Measurements from ENCODE around the gene TM9SF4. TPM values are rescaled to one million over a fixed set of nuclear protein-coding genes. Genes with fewer than 3 reads are reported as not detected.
"Not testable (repeated sequence)": the region's sequence is repeated elsewhere in the genome, so short reads cannot be mapped to it uniquely, and the experiment has no call there.

The TM9SF4 gene
- polyA plus RNA-seq, 4 donors: 10.5 to 85.8 (median 20.2) TPM

DNA sequence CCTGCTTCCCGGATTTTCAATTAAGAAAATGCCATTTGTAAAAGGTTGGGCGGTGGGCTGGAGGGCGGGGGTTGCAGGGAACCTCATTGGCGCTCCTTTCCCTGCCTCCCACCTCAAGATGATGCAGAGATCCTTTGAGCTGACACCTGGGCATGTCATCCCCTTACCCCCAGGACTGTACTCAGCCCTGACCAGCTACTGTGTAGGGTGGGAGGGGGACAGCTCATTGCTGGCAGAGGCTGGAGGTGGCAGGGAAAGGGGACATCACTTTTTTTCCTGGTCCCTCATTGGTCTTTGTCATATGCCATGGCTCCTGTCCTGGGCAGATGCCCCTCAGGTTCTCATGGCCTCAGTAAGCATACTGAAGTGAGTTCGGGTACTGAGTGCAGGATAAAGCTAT is 83.8 kb downstream of the TM9SF4 start:
- peaks cover 9 to 82% (median 15%) of the 10 kb centered on the region in 3 donors for H3K36me3 ChIP-seq (ENCODE audit: control insufficient read depth in 3 of 3, insufficient read depth in 2 of 3, low read depth in 1 of 3, low read length in 3 of 3)
- DNase-seq: not testable (repeated sequence)

DNA sequence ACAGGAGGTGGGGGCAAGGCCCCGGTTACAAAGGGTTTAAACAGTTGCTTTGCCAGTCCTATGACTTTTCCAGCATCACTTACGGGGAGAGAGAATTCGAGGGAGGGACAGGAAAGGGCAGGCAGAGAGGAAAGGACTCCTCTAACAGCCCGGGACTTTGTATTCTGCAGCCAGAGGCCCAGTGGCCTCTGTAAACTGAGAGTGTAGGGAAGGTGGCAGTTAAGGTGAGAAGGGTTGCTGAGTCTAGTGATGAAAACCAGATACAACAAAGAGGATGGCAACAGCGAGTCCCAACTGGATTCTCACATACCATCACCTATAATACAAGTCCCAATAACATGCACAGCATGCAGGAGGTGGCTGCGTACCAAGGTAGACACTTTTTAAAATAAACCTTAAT is 84.5 kb downstream of the TM9SF4 start:
- DNase-seq (peak; percentile 27 to 57), FAIRE-seq (no peak)
- Histone ChIP-seq H3K27me3 (ENCODE audit: control insufficient read depth in 3 of 3, insufficient read depth in 3 of 3, low read length in 3 of 3) (no peaks in the 10 kb centered on the region), H3K4me1 (ENCODE audit: control insufficient read depth in 3 of 3, insufficient read depth in 2 of 3, low read depth in 1 of 3, low read length in 2 of 3) (peaks cover 3 to 73% (median 6%) of the 10 kb centered on the region in 3 donors), H3K27ac (ENCODE audit: low read depth in 1 of 3, low read length in 2 of 3) (peak overlapping the region in 1 of 3 donors; percentile 93), H3K36me3 (ENCODE audit: control insufficient read depth in 3 of 3, insufficient read depth in 2 of 3, low read depth in 1 of 3, low read length in 3 of 3) (peaks cover 9 to 78% (median 18%) of the 10 kb centered on the region in 3 donors), H3K4me3 (ENCODE audit: low read depth in 1 of 3, low read length in 3 of 3) (no peak overlapping the region), H3K9me3 (ENCODE audit: control insufficient read depth in 2 of 2, insufficient read depth in 1 of 2, low read depth in 1 of 2, low read length in 1 of 2) (no peaks in the 10 kb centered on the region)
- WGBS, 3 donors: 40 to 59% (median 47%) methylated on average over 6 of the region's 6 CpGs

More for the DNA sequence above, 83.8 kb downstream of the TM9SF4 start:
- H3K9me3 ChIP-seq (ENCODE audit: control insufficient read depth in 2 of 2, insufficient read depth in 1 of 2, low read depth in 1 of 2, low read length in 1 of 2); FAIRE-seq; H3K27me3 ChIP-seq (ENCODE audit: control insufficient read depth in 3 of 3, insufficient read depth in 3 of 3, low read length in 3 of 3); H3K4me3 ChIP-seq (ENCODE audit: low read depth in 1 of 3, low read length in 3 of 3): not testable (repeated sequence)
- 54 to 67% (median 64%) methylated on average over 5 of the region's 5 CpGs for WGBS, 3 donors
- Histone ChIP-seq H3K27ac (ENCODE audit: low read depth in 1 of 3, low read length in 2 of 3) (peak overlapping the region in 1 of 3 donors; percentile 93), H3K4me1 (ENCODE audit: control insufficient read depth in 3 of 3, insufficient read depth in 2 of 3, low read depth in 1 of 3, low read length in 2 of 3) (peaks cover 3 to 75% (median 6%) of the 10 kb centered on the region in 3 donors)

GRCh38 chr20:32195581-32195980 is 86.1 kb downstream of the TM9SF4 start:
- peak overlapping the region in 1 of 3 donors; percentile 93 for H3K27ac ChIP-seq (ENCODE audit: low read depth in 1 of 3, low read length in 2 of 3)
- H3K36me3 ChIP-seq (ENCODE audit: control insufficient read depth in 3 of 3, insufficient read depth in 2 of 3, low read depth in 1 of 3, low read length in 3 of 3): peaks cover 9 to 85% (median 23%) of the 10 kb centered on the region in 3 donors
- 35 to 70% (median 48%) methylated on average over 7 of the region's 7 CpGs for WGBS, 3 donors
- no peak for FAIRE-seq
- H3K9me3 ChIP-seq (ENCODE audit: control insufficient read depth in 2 of 2, insufficient read depth in 1 of 2, low read depth in 1 of 2, low read length in 1 of 2): no peaks in the 10 kb centered on the region
- H3K27me3 ChIP-seq (ENCODE audit: control insufficient read depth in 3 of 3, insufficient read depth in 3 of 3, low read length in 3 of 3): no peaks in the 10 kb centered on the region
- no peak overlapping the region for H3K4me3 ChIP-seq (ENCODE audit: low read depth in 1 of 3, low read length in 3 of 3)
- H3K4me1 ChIP-seq (ENCODE audit: control insufficient read depth in 3 of 3, insufficient read depth in 2 of 3, low read depth in 1 of 3, low read length in 2 of 3): peaks cover 0 to 68% (median 3%) of the 10 kb centered on the region in 3 donors
- DNase-seq: peak in 1 of 2 donors; percentile 25

GRCh38 chr20:32196613-32197012 is 87.1 kb downstream of the TM9SF4 start:
- Histone ChIP-seq H3K36me3 (ENCODE audit: control insufficient read depth in 3 of 3, insufficient read depth in 2 of 3, low read depth in 1 of 3, low read length in 3 of 3) (peaks cover 14 to 85% (median 27%) of the 10 kb centered on the region in 3 donors), H3K4me1 (ENCODE audit: control insufficient read depth in 3 of 3, insufficient read depth in 2 of 3, low read depth in 1 of 3, low read length in 2 of 3) (peaks cover 0 to 68% (median 1%) of the 10 kb centered on the region in 3 donors), H3K27ac (ENCODE audit: low read depth in 1 of 3, low read length in 2 of 3) (peak overlapping the region in 1 of 3 donors; percentile 93)
- WGBS, 3 donors: 93 to 95% (median 94%) methylated on average over 11 of the region's 11 CpGs
- not testable (repeated sequence) for DNase-seq; H3K27me3 ChIP-seq (ENCODE audit: control insufficient read depth in 3 of 3, insufficient read depth in 3 of 3, low read length in 3 of 3); H3K9me3 ChIP-seq (ENCODE audit: control insufficient read depth in 2 of 2, insufficient read depth in 1 of 2, low read depth in 1 of 2, low read length in 1 of 2); FAIRE-seq; H3K4me3 ChIP-seq (ENCODE audit: low read depth in 1 of 3, low read length in 3 of 3)

DNA sequence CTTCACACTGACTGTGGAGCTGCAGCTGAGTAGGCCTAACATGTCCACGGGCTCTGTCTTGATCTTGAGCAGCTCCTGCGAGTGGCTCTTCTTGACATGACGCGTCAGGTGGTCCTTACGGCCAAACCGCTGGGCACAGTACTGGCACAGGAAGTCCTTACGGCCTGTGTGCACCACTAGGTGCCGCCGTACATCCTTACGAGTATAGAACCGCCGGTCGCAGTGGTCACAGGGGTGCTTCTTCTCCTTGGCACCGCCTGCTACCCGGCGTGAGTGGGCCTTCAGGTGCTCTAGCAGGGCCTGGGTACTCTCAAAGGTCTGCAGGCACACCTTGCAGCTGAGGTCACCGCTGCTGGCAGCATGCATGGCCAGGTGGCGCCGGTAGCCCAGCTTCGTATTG is 87.6 kb downstream of the TM9SF4 start:
- 91 to 95% (median 94%) methylated on average over 20 of the region's 20 CpGs for WGBS, 3 donors
- not testable (repeated sequence) for H3K4me3 ChIP-seq (ENCODE audit: low read depth in 1 of 3, low read length in 3 of 3); H3K9me3 ChIP-seq (ENCODE audit: control insufficient read depth in 2 of 2, insufficient read depth in 1 of 2, low read depth in 1 of 2, low read length in 1 of 2); FAIRE-seq; H3K27me3 ChIP-seq (ENCODE audit: control insufficient read depth in 3 of 3, insufficient read depth in 3 of 3, low read length in 3 of 3)
- Histone ChIP-seq H3K27ac (ENCODE audit: low read depth in 1 of 3, low read length in 2 of 3) (peak overlapping the region in 1 of 3 donors; percentile 55), H3K4me1 (ENCODE audit: control insufficient read depth in 3 of 3, insufficient read depth in 2 of 3, low read depth in 1 of 3, low read length in 2 of 3) (peaks cover 0 to 68% (median 1%) of the 10 kb centered on the region in 3 donors), H3K36me3 (ENCODE audit: control insufficient read depth in 3 of 3, insufficient read depth in 2 of 3, low read depth in 1 of 3, low read length in 3 of 3) (peaks cover 17 to 86% (median 28%) of the 10 kb centered on the region in 3 donors)
- DNase-seq: peak in 1 of 2 donors; percentile 35

DNA sequence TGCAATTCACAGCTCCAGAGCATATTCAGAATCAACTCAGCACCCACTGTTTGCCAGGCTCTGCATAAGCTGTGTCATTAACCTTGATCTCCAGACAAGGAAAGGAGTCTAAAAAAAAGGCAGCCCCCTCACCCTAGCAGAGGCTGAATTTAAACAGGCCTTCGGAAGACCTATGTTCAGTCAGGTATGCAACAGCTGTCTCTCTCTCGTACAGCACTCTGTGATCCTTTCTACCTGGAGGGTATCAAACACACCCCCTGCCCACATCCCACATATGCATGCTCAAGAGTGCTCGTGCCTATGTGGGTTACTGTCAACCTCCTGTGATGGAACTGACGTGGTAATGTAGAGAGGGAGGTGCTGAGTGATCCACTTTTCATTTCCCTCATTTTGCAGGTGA is 89.5 kb downstream of the TM9SF4 start:
- Histone ChIP-seq H3K4me3 (ENCODE audit: low read depth in 1 of 3, low read length in 3 of 3) (peak overlapping the region in 1 of 3 donors; percentile 1), H3K27ac (ENCODE audit: low read depth in 1 of 3, low read length in 2 of 3) (peak overlapping the region in 2 of 3 donors; percentile 21 to 55)

GRCh38 chr20:32201296-32201976 is 91.9 kb downstream of the TM9SF4 start:
- no peak for DNase-seq
- Histone ChIP-seq H3K4me3 (ENCODE audit: low read depth in 1 of 3, low read length in 3 of 3) (peak overlapping the region in 1 of 3 donors; percentile 14), H3K36me3 (ENCODE audit: control insufficient read depth in 3 of 3, insufficient read depth in 2 of 3, low read depth in 1 of 3, low read length in 3 of 3) (peaks cover 9 to 72% (median 24%) of the 10 kb centered on the region in 3 donors), H3K4me1 (ENCODE audit: control insufficient read depth in 3 of 3, insufficient read depth in 2 of 3, low read depth in 1 of 3, low read length in 2 of 3) (peaks cover 5 to 49% (median 13%) of the 10 kb centered on the region in 3 donors), H3K27me3 (ENCODE audit: control insufficient read depth in 3 of 3, insufficient read depth in 3 of 3, low read length in 3 of 3) (no peaks in the 10 kb centered on the region), H3K27ac (ENCODE audit: low read depth in 1 of 3, low read length in 2 of 3) (peak overlapping the region in 1 of 3 donors; percentile 96), H3K9me3 (ENCODE audit: control insufficient read depth in 2 of 2, insufficient read depth in 1 of 2, low read depth in 1 of 2, low read length in 1 of 2) (no peaks in the 10 kb centered on the region)
- 68 to 84% (median 74%) methylated on average over 4 of the region's 4 CpGs for WGBS, 3 donors
- no peak for FAIRE-seq

More for the DNA sequence above, 89.5 kb downstream of the TM9SF4 start:
- H3K4me1 ChIP-seq (ENCODE audit: control insufficient read depth in 3 of 3, insufficient read depth in 2 of 3, low read depth in 1 of 3, low read length in 2 of 3): peaks cover 0 to 71% (median 13%) of the 10 kb centered on the region in 3 donors
- no peaks in the 10 kb centered on the region for H3K27me3 ChIP-seq (ENCODE audit: control insufficient read depth in 3 of 3, insufficient read depth in 3 of 3, low read length in 3 of 3)
- 49 to 76% (median 55%) methylated on average over 4 of the region's 4 CpGs for WGBS, 3 donors
- peak in 1 of 2 donors; percentile 23 for DNase-seq
- H3K36me3 ChIP-seq (ENCODE audit: control insufficient read depth in 3 of 3, insufficient read depth in 2 of 3, low read depth in 1 of 3, low read length in 3 of 3): peaks cover 17 to 84% (median 30%) of the 10 kb centered on the region in 3 donors
- FAIRE-seq: no peak
- no peaks in the 10 kb centered on the region for H3K9me3 ChIP-seq (ENCODE audit: control insufficient read depth in 2 of 2, insufficient read depth in 1 of 2, low read depth in 1 of 2, low read length in 1 of 2)

- H3K27ac ChIP-seq (ENCODE audit: low read depth in 1 of 3, low read length in 2 of 3): peak overlapping the region in 1 of 3 donors; percentile 96
- no peaks in the 10 kb centered on the region for H3K27me3 ChIP-seq (ENCODE audit: control insufficient read depth in 3 of 3, insufficient read depth in 3 of 3, low read length in 3 of 3)
- 68 to 73% (median 69%) methylated on average over 8 of the region's 8 CpGs for WGBS, 3 donors
- no peak for DNase-seq
- no peaks in the 10 kb centered on the region for H3K9me3 ChIP-seq (ENCODE audit: control insufficient read depth in 2 of 2, insufficient read depth in 1 of 2, low read depth in 1 of 2, low read length in 1 of 2)
- H3K36me3 ChIP-seq (ENCODE audit: control insufficient read depth in 3 of 3, insufficient read depth in 2 of 3, low read depth in 1 of 3, low read length in 3 of 3): peaks cover 9 to 71% (median 21%) of the 10 kb centered on the region in 3 donors
- peaks cover 8 to 48% (median 13%) of the 10 kb centered on the region in 3 donors for H3K4me1 ChIP-seq (ENCODE audit: control insufficient read depth in 3 of 3, insufficient read depth in 2 of 3, low read depth in 1 of 3, low read length in 2 of 3)
- H3K4me3 ChIP-seq (ENCODE audit: low read depth in 1 of 3, low read length in 3 of 3): peak overlapping the region in 1 of 3 donors; percentile 14
- no peak for FAIRE-seq
These were observed 92.5 kb downstream of the TM9SF4 start for GRCh38 chr20:32201977-32202363.
